Loucy (cell line): Measurements from ENCODE around the gene MYH6.

ENCODE experiments used
- EZH2phosphoT487 ChIP-seq: fragments of 200-600 bp; IDR thresholded peaks from 2 replicates; pipeline ENCODE4 v1.6.1; 2018; ENCODE audit warnings: antibody characterized with exemption, mild to moderate bottlenecking, moderate library complexity, borderline replicate concordance
- TF ChIP-seq, protein P1 (sequence below): fragments of 200-600 bp; sonication (generic); conservative IDR thresholded peaks from 2 replicates; pipeline ENCODE4 v1.5.1; 2014; ENCODE audit warnings: mild to moderate bottlenecking, antibody characterized with exemption, low read length

DNA sequence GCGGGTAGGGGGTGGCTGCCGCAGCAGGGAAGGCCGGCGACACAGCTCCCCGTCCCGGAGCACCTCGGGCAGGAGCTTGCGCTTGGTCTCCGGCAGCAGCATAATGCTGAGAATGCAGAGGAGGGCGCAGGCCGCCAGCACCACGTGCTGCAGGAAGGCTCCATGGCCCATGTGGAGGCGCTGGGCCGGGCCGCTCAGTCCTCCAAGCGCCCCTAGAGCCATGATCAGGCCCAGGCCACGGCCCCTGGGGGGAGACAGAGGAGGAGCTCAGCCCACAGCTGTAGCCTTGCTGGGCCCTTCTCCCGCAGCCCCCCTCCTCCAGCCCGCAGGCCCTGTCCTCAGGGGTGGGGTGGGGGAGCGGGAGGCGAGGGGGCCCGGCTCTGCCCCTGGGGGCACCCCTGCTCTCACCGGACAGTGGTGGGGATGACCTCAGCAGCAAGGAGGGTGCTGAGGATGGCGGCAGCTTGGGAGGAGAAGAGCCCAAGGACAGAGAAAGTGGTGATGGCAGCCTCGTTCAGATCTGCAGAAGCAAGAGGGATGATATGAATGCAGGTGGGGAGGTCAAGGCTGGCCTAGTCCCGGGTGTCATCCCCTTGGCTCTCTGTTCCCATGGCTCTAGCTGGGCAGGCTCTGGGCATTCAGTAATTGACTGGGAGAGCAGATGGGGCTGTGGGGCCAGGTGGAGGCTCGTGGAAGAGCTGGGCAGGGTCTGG, 61.2 kb downstream of the MYH6 start:
- TF ChIP-seq, protein P1, sequence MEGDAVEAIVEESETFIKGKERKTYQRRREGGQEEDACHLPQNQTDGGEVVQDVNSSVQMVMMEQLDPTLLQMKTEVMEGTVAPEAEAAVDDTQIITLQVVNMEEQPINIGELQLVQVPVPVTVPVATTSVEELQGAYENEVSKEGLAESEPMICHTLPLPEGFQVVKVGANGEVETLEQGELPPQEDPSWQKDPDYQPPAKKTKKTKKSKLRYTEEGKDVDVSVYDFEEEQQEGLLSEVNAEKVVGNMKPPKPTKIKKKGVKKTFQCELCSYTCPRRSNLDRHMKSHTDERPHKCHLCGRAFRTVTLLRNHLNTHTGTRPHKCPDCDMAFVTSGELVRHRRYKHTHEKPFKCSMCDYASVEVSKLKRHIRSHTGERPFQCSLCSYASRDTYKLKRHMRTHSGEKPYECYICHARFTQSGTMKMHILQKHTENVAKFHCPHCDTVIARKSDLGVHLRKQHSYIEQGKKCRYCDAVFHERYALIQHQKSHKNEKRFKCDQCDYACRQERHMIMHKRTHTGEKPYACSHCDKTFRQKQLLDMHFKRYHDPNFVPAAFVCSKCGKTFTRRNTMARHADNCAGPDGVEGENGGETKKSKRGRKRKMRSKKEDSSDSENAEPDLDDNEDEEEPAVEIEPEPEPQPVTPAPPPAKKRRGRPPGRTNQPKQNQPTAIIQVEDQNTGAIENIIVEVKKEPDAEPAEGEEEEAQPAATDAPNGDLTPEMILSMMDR = no peak
- no peak for TF ChIP-seq EZH2phosphoT487
